Stimulated activated CD8-positive, alpha-beta memory T cell treated with anti-CD3 and anti-CD28 coated beads, Interleukin-15, amount 100 ng/mL, for 24 hours (primary cell): ENCODE results near the gene GON7.
"Not testable (repeated sequence)": the region's sequence is repeated elsewhere in the genome, so short reads cannot be mapped to it uniquely, and the experiment has no call there.

Experiments used
- DNase-seq: peaks from one replicate; pipeline ENCODE4 v3.0.0-alpha.2; 2020; ENCODE audit warnings: low read depth

GON7 gene

GRCh38 chr14:93206793-93207467 lies at the start of gene GON7, which contains the start of gene UBR7:
TSS of gene GON7 (minus strand) at chr14:93207065. CDS start at chr14:93207037, 28 bp downstream.
TSS of gene UBR7 (plus strand) at chr14:93207256. CDS start at chr14:93207292, 36 bp downstream.
- DNase-seq = peak; percentile 61

GRCh38 chr14:93249128-93249831 lies 42.4 kb upstream of the GON7 start:
- DNase-seq = no peak

GRCh38 chr14:93246534-93246933 lies 39.7 kb upstream of the GON7 start:
- no peak for DNase-seq

GRCh38 chr14:93245764-93246420 lies 39.0 kb upstream of the GON7 start:
- no peak for DNase-seq

GRCh38 chr14:93240678-93241000 lies 33.8 kb upstream of the GON7 start:
- DNase-seq = no peak

GRCh38 chr14:93239869-93240677 lies 33.2 kb upstream of the GON7 start:
- no peak for DNase-seq

- no peak for DNase-seq
Measured at GRCh38 chr14:93234798-93235197, 27.9 kb upstream of the GON7 start.

GRCh38 chr14:93233078-93233477 lies 26.2 kb upstream of the GON7 start:
- DNase-seq = not testable (repeated sequence)

GRCh38 chr14:93232159-93232558 lies 25.3 kb upstream of the GON7 start:
- DNase-seq = no peak

- DNase-seq = no peak
Measured at GRCh38 chr14:93231129-93231979, 24.5 kb upstream of the GON7 start.

GRCh38 chr14:93230539-93230938 lies 23.7 kb upstream of the GON7 start:
- DNase-seq = no peak

- no peak for DNase-seq
Measured at GRCh38 chr14:93228550-93228949, 21.7 kb upstream of the GON7 start.

GRCh38 chr14:93223565-93223964 lies 16.7 kb upstream of the GON7 start:
- DNase-seq = no peak

GRCh38 chr14:93220509-93220908 lies 13.6 kb upstream of the GON7 start:
- DNase-seq = no peak

GRCh38 chr14:93219103-93219726 lies 12.3 kb upstream of the GON7 start:
- DNase-seq = no peak

- no peak for DNase-seq
Measured at GRCh38 chr14:93214598-93214997, 7.7 kb upstream of the GON7 start.

- no peak for DNase-seq
Measured at GRCh38 chr14:93212432-93212831, 5.6 kb upstream of the GON7 start.

- no peak for DNase-seq
Measured at GRCh38 chr14:93207468-93208308, 823 bp upstream of the GON7 start.

GRCh38 chr14:93201155-93201704 lies 5.6 kb downstream of the GON7 start:
- DNase-seq = no peak

GRCh38 chr14:93200553-93200952 lies 6.3 kb downstream of the GON7 start:
- no peak for DNase-seq
